Neutrophil (primary cell): ENCODE measurements around the gene REEP1.
"Not testable (repeated sequence)": the region's sequence is repeated elsewhere in the genome, so short reads cannot be mapped to it uniquely, and the experiment has no call there.

Experiments used
- H3K27ac ChIP-seq: fragments of 200-600 bp; sonication (generic); 2 replicates; pipeline ENCODE4 v1.5.1; 2016; ENCODE audit warnings: mild to moderate bottlenecking, moderate library complexity
- H3K27me3 ChIP-seq: fragments of 200-600 bp; sonication (generic); 2 replicates; pipeline ENCODE4 v1.6.0; 2016; ENCODE audit warnings: mild to moderate bottlenecking
- H3K36me3 ChIP-seq: fragments of 200-600 bp; sonication (generic); 2 replicates; pipeline ENCODE4 v1.5.1; 2017
- H3K4me1 ChIP-seq, 2 experiments: fragments of 200-600 bp in 1 of 2; sonication (generic) in 1 of 2; 1 replicate in 1 of 2; 2 replicates in 1 of 2; pipeline versions ENCODE4 v1.5.1 to v1.6.1; 2013 to 2016; ENCODE audit warnings: low read depth in 1 of 2, low read length in 1 of 2, mild to moderate bottlenecking in 1 of 2, moderate library complexity in 1 of 2; ENCODE audit not compliant: control insufficient read depth in 1 of 2, insufficient read depth in 1 of 2
- H3K4me3 ChIP-seq, 2 experiments: fragments of 200-600 bp in 1 of 2; sonication (generic) in 1 of 2; 1 replicate in 1 of 2; 2 replicates in 1 of 2; pipeline ENCODE4 v1.5.1; 2013 to 2016; ENCODE audit warnings: low read depth in 1 of 2, low read length in 1 of 2, mild to moderate bottlenecking in 1 of 2, moderate library complexity in 1 of 2
- H3K9me3 ChIP-seq: fragments of 200-600 bp; sonication (generic); 2 replicates; pipeline ENCODE4 v1.5.1; 2016
- TF ChIP-seq, protein P1 (sequence below): fragments of 200-600 bp; sonication (generic); IDR thresholded peaks from 2 replicates; pipeline ENCODE4 v1.5.1; 2016; ENCODE audit warnings: antibody characterized with exemption

The REEP1 gene

DNA sequence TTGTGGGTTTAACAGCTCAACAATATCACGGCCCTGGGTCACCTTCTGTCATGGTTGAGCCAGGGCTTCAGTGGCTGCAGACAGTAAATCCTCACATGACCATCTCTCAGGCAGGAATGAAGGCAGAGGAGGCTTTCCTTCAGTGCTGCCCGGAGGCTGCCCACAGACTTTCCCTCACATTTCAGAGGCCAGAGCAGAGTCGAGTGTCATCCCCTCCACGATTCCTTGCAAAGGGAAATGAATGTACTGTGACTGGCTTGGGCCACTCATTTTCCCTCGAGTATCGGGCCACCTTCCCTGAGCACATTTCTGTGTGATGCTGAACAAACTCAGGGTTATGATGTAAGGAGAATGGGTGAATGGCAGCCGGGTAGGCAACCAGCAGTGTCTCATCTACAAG, 10.0 kb upstream of the REEP1 start:
- TF ChIP-seq, protein P1, sequence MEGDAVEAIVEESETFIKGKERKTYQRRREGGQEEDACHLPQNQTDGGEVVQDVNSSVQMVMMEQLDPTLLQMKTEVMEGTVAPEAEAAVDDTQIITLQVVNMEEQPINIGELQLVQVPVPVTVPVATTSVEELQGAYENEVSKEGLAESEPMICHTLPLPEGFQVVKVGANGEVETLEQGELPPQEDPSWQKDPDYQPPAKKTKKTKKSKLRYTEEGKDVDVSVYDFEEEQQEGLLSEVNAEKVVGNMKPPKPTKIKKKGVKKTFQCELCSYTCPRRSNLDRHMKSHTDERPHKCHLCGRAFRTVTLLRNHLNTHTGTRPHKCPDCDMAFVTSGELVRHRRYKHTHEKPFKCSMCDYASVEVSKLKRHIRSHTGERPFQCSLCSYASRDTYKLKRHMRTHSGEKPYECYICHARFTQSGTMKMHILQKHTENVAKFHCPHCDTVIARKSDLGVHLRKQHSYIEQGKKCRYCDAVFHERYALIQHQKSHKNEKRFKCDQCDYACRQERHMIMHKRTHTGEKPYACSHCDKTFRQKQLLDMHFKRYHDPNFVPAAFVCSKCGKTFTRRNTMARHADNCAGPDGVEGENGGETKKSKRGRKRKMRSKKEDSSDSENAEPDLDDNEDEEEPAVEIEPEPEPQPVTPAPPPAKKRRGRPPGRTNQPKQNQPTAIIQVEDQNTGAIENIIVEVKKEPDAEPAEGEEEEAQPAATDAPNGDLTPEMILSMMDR = no peak
- no peaks in the 10 kb centered on the region for H3K9me3 ChIP-seq
- peaks cover 65% of the 10 kb centered on the region for H3K27me3 ChIP-seq
- H3K36me3 ChIP-seq = no peaks in the 10 kb centered on the region
- no peak overlapping the region for H3K27ac ChIP-seq
- no peak overlapping the region for H3K4me3 ChIP-seq
- H3K4me1 ChIP-seq = no peaks in the 10 kb centered on the region

DNA sequence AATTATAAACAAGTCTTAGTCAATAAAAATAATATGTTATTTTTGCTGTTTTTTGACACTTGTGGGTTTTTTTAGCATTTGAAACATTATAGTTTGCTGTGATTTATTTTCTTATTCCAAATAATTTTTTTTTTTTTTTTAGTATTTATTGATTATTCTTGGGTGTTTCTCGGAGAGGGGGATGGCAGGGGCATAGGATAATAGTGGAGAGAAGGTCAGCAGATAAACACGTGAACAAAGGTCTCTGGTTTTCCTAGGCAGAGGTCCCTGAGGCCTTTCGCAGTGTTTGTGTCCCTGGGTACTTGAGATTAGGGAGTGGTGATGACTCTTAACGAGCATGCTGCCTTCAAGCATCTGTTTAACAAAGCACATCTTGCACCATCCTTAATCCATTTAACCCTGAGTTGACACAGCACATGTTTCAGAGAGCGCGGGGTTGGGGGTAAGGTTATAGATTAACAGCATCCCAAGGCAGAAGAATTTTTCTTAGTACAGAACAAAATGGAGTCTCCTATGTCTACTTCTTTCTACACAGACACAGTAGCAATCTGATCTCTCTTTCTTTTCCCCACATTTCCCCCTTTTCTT, 8.5 kb upstream of the REEP1 start:
- H3K4me1 ChIP-seq, H3K4me3 ChIP-seq, H3K27ac ChIP-seq, H3K36me3 ChIP-seq, H3K9me3 ChIP-seq: not testable (repeated sequence)
- H3K27me3 ChIP-seq = peaks cover 72% of the 10 kb centered on the region

DNA sequence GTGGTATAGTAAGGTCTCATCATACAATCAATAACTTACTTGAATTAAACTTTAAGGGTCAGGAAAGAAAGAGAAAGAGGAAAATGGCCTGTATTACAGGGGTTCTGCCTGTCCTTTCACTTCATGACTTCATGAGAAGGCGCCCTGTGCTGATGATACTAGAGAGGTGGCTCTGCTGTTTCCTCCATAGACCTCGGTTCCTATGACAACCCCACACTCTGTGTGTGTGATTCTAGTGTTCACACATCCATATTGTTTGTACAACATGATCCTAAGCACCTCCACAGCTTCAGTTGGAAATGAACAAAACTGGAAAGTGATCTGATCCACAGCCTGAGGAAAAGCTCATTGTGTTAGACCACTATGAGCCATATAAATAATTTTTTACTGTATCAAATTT, 7.0 kb upstream of the REEP1 start:
- H3K27me3 ChIP-seq = peaks cover 78% of the 10 kb centered on the region

DNA sequence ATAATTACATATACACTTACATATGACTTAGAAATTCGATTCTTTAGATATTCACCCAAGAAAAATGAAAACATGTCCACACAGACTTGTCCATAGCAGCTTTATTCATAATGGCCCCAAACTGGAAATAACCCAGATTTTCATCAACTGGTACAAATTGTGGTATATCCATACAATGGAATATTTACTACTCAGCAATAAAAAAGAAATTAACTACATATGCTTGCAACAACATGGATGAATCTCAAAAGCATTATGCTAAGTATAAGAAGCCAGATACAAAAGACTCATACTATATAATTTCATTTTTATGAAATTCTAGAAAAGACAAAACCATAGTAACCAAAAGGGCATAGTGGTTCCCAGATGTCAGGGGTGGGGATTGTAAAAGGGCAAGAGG, 5.1 kb upstream of the REEP1 start:
- Histone ChIP-seq H3K9me3 (no peaks in the 10 kb centered on the region), H3K27me3 (peaks cover 89% of the 10 kb centered on the region), H3K4me1 (peaks cover 0 to 4% of the 10 kb centered on the region in 2 experiments), H3K36me3 (no peaks in the 10 kb centered on the region), H3K27ac (no peak overlapping the region), H3K4me3 (no peak overlapping the region)
- TF ChIP-seq, protein P1 = no peak

More for the DNA sequence above, 7.0 kb upstream of the REEP1 start:
- Histone ChIP-seq H3K36me3 (no peaks in the 10 kb centered on the region), H3K9me3 (no peaks in the 10 kb centered on the region), H3K4me3 (no peak overlapping the region), H3K4me1 (no peaks in the 10 kb centered on the region), H3K27ac (no peak overlapping the region)
- TF ChIP-seq, protein P1 = no peak

DNA sequence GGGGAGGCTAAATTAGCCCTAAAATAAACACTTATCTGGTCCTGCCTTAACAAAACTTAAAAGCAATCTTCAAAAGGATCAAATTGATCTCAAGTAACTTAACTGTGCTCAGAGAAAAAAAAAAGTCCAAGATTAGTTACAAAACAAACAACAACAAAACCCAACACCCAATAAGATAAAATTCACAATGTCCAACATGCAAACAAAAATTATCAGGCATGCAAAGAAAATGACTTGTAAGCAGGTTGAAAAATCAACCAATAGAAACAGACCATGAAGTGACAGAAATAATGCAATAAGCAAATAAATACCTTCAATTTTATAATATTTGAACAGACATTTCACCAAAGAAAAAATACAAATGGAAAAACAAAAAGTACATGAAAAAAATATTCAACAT, 4.0 kb upstream of the REEP1 start:
- H3K4me1 ChIP-seq = peaks cover 0 to 4% of the 10 kb centered on the region in 2 experiments
- peaks cover 93% of the 10 kb centered on the region for H3K27me3 ChIP-seq
- no peaks in the 10 kb centered on the region for H3K36me3 ChIP-seq
- TF ChIP-seq, protein P1 = no peak
- H3K9me3 ChIP-seq = no peaks in the 10 kb centered on the region
- no peak overlapping the region for H3K27ac ChIP-seq
- no peak overlapping the region for H3K4me3 ChIP-seq

DNA sequence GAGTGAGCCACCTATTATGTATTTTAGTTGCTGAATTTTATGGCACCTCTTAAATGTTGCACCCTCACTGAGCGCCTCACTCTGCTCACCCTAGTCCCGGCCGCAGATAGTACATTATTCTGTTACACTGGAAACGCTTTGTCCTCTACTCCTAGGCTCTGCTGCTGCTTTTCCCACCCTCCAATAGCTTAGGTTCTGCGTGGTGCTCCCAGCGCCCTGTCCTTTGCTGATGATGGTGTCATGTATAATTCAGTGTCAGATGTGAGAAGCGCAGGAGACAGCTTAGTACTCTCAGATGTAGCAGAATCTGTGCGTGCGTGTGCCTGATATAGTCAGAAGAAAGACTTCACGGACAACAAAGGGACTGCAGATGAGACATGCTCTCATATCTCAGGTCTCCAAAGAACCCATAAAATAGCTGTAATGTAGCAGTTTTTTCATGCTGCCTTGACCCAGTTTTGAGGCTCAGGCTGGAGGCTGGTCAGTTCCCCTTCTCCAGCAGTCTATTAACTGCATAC, 1.4 kb upstream of the REEP1 start:
- H3K27me3 ChIP-seq = peaks cover 97% of the 10 kb centered on the region
- H3K4me3 ChIP-seq = no peak overlapping the region
- no peaks in the 10 kb centered on the region for H3K36me3 ChIP-seq
- TF ChIP-seq, protein P1 = no peak
- no peaks in the 10 kb centered on the region for H3K9me3 ChIP-seq
- H3K4me1 ChIP-seq = peaks cover 0 to 4% of the 10 kb centered on the region in 2 experiments
- H3K27ac ChIP-seq = no peak overlapping the region
